CD4-positive, CD25-positive, alpha-beta regulatory T cell (primary cell): ENCODE results near the gene JAK3. TPM values are rescaled to one million over a fixed set of nuclear protein-coding genes. Genes with fewer than 3 reads are reported as not detected.

ENCODE experiments used
- ATAC-seq, 2 donors: fragments of 150-1000 bp; cut with Tn5 transposase; one replicate each; pipeline ENCODE4 v1.10.0; 2021; ENCODE audit warnings: low read depth in 2 of 2, moderate number of reproducible peaks in 2 of 2, moderate library complexity in 1 of 2
- DNase-seq, 3 donors: peaks; one replicate each; pipeline versions ENCODE4 v3.0.0 to v3.0.0-alpha.2; 2012 to 2022; ENCODE audit warnings: mixed read lengths in 1 of 3
- H3K27ac ChIP-seq: one replicate; pipeline ENCODE4 v1.7.0; 2013; ENCODE audit warnings: mild to moderate bottlenecking, low read length; ENCODE audit not compliant: insufficient read depth, poor library complexity, severe bottlenecking
- H3K27me3 ChIP-seq: one replicate; pipeline ENCODE4 v1.7.0; 2013; ENCODE audit warnings: low read length; ENCODE audit not compliant: control insufficient read depth, insufficient read depth
- H3K36me3 ChIP-seq: one replicate; pipeline ENCODE4 v1.7.0; 2013; ENCODE audit warnings: mild to moderate bottlenecking, low read length, moderate library complexity; ENCODE audit not compliant: control insufficient read depth, insufficient read depth
- H3K4me1 ChIP-seq: 2 replicates; pipeline ENCODE4 v1.7.0; 2013; ENCODE audit warnings: mild to moderate bottlenecking, low read length; ENCODE audit not compliant: insufficient read depth, control insufficient read depth, poor library complexity, severe bottlenecking
- H3K4me3 ChIP-seq: one replicate; pipeline ENCODE4 v1.7.0; 2013; ENCODE audit warnings: low read depth, mild to moderate bottlenecking, low read length, moderate library complexity
- H3K9me3 ChIP-seq, 2 experiments: 1 replicate in 1 of 2; 2 replicates in 1 of 2; pipeline ENCODE4 v1.7.0; 2013; ENCODE audit warnings: low read length in 2 of 2, mild to moderate bottlenecking in 1 of 2, moderate library complexity in 1 of 2; ENCODE audit not compliant: control insufficient read depth in 2 of 2
- H3K27ac Mint-ChIP-seq, 3 donors: one replicate each; pipeline ENCODE4 v1.8.0; 2020 to 2022; ENCODE audit warnings: mild to moderate bottlenecking in 3 of 3, mixed read lengths in 3 of 3, moderate library complexity in 2 of 3
- H3K27me3 Mint-ChIP-seq: one replicate; pipeline ENCODE4 v1.8.0; 2022; ENCODE audit warnings: mild to moderate bottlenecking, mixed read lengths
- H3K36me3 Mint-ChIP-seq: one replicate; pipeline ENCODE4 v1.8.0; 2020; ENCODE audit warnings: mixed read lengths
- H3K4me1 Mint-ChIP-seq, 4 donors: one replicate each; pipeline ENCODE4 v1.8.0; 2020 to 2022; ENCODE audit warnings: mixed read lengths in 4 of 4, mild to moderate bottlenecking in 1 of 4
- H3K4me3 Mint-ChIP-seq, 4 donors: one replicate each; pipeline ENCODE4 v1.8.0; 2020 to 2022; ENCODE audit warnings: mild to moderate bottlenecking in 4 of 4, mixed read lengths in 4 of 4, moderate library complexity in 3 of 4
- H3K9me3 Mint-ChIP-seq, 7 donors: one replicate each; pipeline ENCODE4 v1.8.0; 2020 to 2022; ENCODE audit warnings: mixed read lengths in 7 of 7, mild to moderate bottlenecking in 3 of 7, moderate library complexity in 2 of 7
- polyA plus RNA-seq, 4 donors: library from polyadenylated mRNA; unstranded; fragments of 300-500 nt; fragmentation: Illumina TruSeq; gene quantifications; one replicate each; pipeline ENCODE4 v1.2.3, GENCODE V29; 2021
- total RNA-seq: library from RNA; stranded (reverse); gene quantifications from one replicate; pipeline ENCODE4 v1.2.3, GENCODE V29; 2022

The JAK3 gene
- total and polyA plus RNA-seq, 5 donors from 2014 or later: 80.8 to 198 (median 91.9) TPM

DNA sequence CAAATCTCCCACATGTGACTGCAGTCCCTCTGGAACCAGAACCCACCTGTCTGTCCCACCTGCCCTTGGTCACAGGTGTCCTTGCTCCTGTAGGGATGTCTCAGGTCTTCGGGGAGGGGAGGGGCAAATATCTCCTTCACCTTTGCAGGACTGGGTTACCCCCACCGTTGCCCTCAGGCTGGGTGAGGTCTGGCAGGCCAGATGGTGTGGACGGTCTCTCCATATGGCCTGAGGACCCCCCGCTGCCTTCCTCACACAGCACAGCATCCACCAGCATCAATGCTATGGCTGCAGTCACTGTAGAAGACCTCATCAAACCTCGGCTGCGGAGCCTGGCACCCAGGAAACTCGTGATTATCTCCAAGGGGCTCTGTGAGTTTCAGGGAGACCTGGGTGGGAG lies 33.9 kb upstream of the JAK3 start:
- no peak for DNase-seq
- H3K27ac ChIP-seq: no peak overlapping the region
- Mint-ChIP-seq H3K9me3 (no peaks in the 10 kb centered on the region), H3K27ac (no peak overlapping the region), H3K4me3 (no peak overlapping the region), H3K27me3 (no peaks in the 10 kb centered on the region), H3K4me1 (no peaks in the 10 kb centered on the region), H3K36me3 (peaks cover 3% of the 10 kb centered on the region)
- H3K4me1 ChIP-seq: no peaks in the 10 kb centered on the region
- H3K36me3 ChIP-seq: no peaks in the 10 kb centered on the region
- H3K9me3 ChIP-seq: no peaks in the 10 kb centered on the region
- H3K4me3 ChIP-seq: no peak overlapping the region
- H3K27me3 ChIP-seq: no peaks in the 10 kb centered on the region
- ATAC-seq: no peak

DNA sequence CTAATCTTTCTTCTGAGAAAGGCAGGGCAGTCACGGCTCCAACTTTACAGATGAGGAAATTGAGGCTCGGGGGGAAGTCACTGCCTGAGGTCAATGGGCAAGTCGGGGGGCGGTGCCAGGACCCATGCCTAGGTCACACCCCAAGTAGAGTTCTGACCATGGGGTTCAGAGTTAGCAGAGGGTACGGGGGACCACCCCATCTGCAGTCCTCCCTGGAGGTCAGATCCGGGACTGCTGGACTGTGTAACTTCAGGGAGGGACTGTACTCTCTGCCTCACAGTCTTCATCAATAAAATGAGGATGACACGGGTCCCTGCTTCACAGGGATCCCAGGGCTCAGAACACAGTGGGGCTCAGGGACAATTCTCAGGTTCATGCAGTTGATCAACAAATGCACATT lies 31.7 kb upstream of the JAK3 start:
- DNase-seq (no peak), ATAC-seq (no peak)
- H3K27ac ChIP-seq: no peak overlapping the region
- H3K9me3 Mint-ChIP-seq: no peaks in the 10 kb centered on the region
- no peaks in the 10 kb centered on the region for H3K9me3 ChIP-seq
- no peaks in the 10 kb centered on the region for H3K36me3 Mint-ChIP-seq
- H3K4me3 Mint-ChIP-seq: no peak overlapping the region
- no peak overlapping the region for H3K4me3 ChIP-seq
- no peaks in the 10 kb centered on the region for H3K36me3 ChIP-seq
- H3K4me1 Mint-ChIP-seq: peaks cover 0 to 4% (median 1%) of the 10 kb centered on the region in 4 donors
- no peaks in the 10 kb centered on the region for H3K27me3 Mint-ChIP-seq
- H3K27ac Mint-ChIP-seq: no peak overlapping the region
- H3K27me3 ChIP-seq: no peaks in the 10 kb centered on the region
- peaks cover under 1% of the 10 kb centered on the region for H3K4me1 ChIP-seq

DNA sequence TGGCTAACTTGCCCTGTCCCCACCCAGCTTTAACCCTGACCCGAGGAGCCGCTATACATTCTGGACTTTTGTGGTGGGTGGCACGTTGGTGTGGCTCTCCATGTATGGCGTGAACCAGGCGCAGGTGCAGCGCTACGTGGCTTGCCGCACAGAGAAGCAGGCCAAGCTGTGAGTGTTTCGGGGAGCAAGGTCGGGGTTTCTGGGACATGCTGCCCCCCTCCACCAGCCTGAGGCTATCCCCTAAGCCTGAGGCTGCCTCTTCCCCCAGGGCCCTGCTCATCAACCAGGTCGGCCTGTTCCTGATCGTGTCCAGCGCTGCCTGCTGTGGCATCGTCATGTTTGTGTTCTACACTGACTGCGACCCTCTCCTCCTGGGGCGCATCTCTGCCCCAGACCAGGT lies 29.9 kb upstream of the JAK3 start:
- DNase-seq: no peak
- Histone ChIP-seq H3K9me3 (no peaks in the 10 kb centered on the region), H3K27ac (no peak overlapping the region), H3K36me3 (no peaks in the 10 kb centered on the region), H3K27me3 (no peaks in the 10 kb centered on the region), H3K4me3 (no peak overlapping the region), H3K4me1 (peaks cover 15% of the 10 kb centered on the region)
- Mint-ChIP-seq H3K27ac (peak overlapping the region in 2 of 3 donors; percentile 36 to 78), H3K27me3 (no peaks in the 10 kb centered on the region), H3K4me3 (no peak overlapping the region), H3K9me3 (no peaks in the 10 kb centered on the region), H3K4me1 (peaks cover 0 to 16% (median 6%) of the 10 kb centered on the region in 4 donors), H3K36me3 (no peaks in the 10 kb centered on the region)
- no peak for ATAC-seq

GRCh38 chr19:17874758-17875135 lies 27.0 kb upstream of the JAK3 start:
- H3K36me3 Mint-ChIP-seq: no peaks in the 10 kb centered on the region
- no peaks in the 10 kb centered on the region for H3K27me3 Mint-ChIP-seq
- H3K27ac Mint-ChIP-seq: peak overlapping the region in 1 of 3 donors; percentile 88
- Histone ChIP-seq H3K4me3 (no peak overlapping the region), H3K27ac (no peak overlapping the region), H3K27me3 (no peaks in the 10 kb centered on the region), H3K4me1 (peaks cover 34% of the 10 kb centered on the region), H3K36me3 (no peaks in the 10 kb centered on the region), H3K9me3 (no peaks in the 10 kb centered on the region)
- peak overlapping the region; percentile 50 to 86 (median 82) for H3K4me3 Mint-ChIP-seq
- no peaks in the 10 kb centered on the region for H3K9me3 Mint-ChIP-seq
- DNase-seq (no peak), ATAC-seq (no peak)
- H3K4me1 Mint-ChIP-seq: peaks cover 0 to 30% (median 10%) of the 10 kb centered on the region in 4 donors

DNA sequence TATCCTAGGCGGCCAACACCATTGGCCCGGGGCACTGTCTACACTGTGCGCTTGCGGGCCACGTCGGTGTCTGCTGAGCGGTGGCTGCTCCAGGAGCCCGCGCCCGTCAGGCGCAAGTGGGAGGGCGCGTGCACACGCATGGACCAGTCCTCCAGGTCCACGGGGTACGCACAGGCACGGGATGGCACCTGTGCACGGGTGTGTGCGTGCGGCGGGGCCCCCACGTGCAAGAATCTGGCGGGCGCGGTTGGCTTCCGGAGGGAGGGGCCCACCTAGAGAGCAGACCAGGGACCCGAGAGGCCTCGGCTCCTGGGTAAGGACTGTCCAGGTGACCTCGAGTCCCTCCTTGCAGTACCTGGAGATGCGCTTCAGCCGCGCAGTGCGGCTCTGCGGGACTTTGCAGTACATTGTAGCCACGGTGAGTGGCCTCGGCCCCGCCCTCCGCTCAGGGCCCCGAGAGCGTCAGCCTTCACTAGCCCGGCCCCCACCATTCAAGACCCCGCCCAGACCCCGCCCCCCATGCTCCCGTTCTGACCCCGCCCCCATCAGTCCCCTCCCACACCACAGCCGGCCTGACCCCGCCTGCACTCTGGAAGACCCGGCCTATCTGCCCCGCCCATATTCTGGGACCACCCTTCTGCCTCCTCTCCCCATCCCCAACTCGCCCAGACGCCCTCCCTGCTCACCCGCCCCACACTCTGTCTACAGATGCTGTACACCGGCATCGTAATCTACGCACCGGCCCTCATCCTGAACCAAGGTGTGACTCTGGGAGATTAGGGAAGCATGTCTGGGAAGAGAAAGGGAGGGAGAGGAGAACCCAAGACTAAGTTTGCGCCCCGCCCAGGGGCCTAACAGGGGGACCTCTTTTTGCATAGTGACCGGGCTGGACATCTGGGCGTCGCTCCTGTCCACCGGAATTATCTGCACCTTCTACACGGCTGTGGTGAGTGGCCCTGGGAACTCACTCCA lies 26.3 kb upstream of the JAK3 start:
- DNase-seq (peak; percentile 53 to 86 (median 69)), ATAC-seq (peak; percentile 71)
- Mint-ChIP-seq H3K36me3 (no peaks in the 10 kb centered on the region), H3K9me3 (no peaks in the 10 kb centered on the region), H3K27me3 (no peaks in the 10 kb centered on the region), H3K4me1 (peaks cover 0 to 30% (median 10%) of the 10 kb centered on the region in 4 donors), H3K4me3 (peak overlapping the region; percentile 50 to 86 (median 85)), H3K27ac (peak overlapping the region; percentile 32 to 89 (median 48))
- Histone ChIP-seq H3K27me3 (no peaks in the 10 kb centered on the region), H3K27ac (peak overlapping the region; percentile 19), H3K4me1 (peaks cover 34% of the 10 kb centered on the region), H3K9me3 (no peaks in the 10 kb centered on the region), H3K36me3 (no peaks in the 10 kb centered on the region), H3K4me3 (no peak overlapping the region)

DNA sequence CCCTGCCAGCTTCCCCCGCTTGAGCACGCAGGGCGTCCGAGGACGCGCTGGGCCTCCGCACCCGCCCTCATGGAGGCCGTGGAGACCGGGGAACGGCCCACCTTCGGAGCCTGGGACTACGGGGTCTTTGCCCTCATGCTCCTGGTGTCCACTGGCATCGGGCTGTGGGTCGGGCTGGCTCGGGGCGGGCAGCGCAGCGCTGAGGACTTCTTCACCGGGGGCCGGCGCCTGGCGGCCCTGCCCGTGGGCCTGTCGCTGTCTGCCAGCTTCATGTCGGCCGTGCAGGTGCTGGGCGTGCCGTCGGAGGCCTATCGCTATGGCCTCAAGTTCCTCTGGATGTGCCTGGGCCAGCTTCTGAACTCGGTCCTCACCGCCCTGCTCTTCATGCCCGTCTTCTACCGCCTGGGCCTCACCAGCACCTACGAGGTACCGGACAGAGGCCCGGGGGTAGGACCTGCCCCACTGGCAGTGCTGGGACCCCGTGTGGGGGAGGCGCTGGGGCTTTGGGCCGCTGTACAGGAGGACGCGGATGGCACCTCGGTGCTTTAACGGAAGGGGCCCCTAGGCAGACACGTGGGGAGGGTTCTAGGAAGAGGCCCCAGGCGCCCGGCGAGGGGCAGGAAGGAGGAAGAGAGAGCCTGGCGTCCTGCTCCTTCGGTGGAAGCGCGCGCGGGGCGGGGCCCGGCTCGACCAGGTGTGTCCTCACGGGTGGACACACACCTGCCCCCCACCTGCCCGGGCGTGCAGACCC lies 24.6 kb upstream of the JAK3 start:
- Histone ChIP-seq H3K9me3 (no peaks in the 10 kb centered on the region), H3K36me3 (no peaks in the 10 kb centered on the region), H3K4me3 (no peak overlapping the region), H3K4me1 (peaks cover 34% of the 10 kb centered on the region), H3K27ac (peak overlapping the region; percentile 63), H3K27me3 (no peaks in the 10 kb centered on the region)
- H3K4me1 Mint-ChIP-seq: peaks cover 0 to 34% (median 10%) of the 10 kb centered on the region in 4 donors
- no peaks in the 10 kb centered on the region for H3K27me3 Mint-ChIP-seq
- peaks cover 0 to 2% (median 0%) of the 10 kb centered on the region in 7 donors for H3K9me3 Mint-ChIP-seq
- H3K27ac Mint-ChIP-seq: peak overlapping the region in 2 of 3 donors; percentile 32 to 66
- DNase-seq: peak in 2 of 3 donors; percentile 39 to 91
- no peaks in the 10 kb centered on the region for H3K36me3 Mint-ChIP-seq
- peak overlapping the region; percentile 75 to 92 (median 85) for H3K4me3 Mint-ChIP-seq
- peak; percentile 45 to 50 for ATAC-seq

DNA sequence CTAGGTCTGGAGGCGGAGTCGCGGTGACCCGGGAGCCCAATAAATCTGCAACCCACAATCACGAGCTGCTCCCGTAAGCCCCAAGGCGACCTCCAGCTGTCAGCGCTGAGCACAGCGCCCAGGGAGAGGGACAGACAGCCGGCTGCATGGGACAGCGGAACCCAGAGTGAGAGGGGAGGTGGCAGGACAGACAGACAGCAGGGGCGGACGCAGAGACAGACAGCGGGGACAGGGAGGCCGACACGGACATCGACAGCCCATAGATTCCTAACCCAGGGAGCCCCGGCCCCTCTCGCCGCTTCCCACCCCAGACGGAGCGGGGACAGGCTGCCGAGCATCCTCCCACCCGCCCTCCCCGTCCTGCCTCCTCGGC lies 24.1 kb upstream of the JAK3 start, which contains the start of gene SLC5A5:
Gene SLC5A5, plus strand, starts transcription at position 68 of the 373 bp plus-strand sequence. CDS start 375 bp downstream, outside the sequence.
- H3K27me3 Mint-ChIP-seq: no peaks in the 10 kb centered on the region
- H3K4me3 Mint-ChIP-seq: peak within 1 kb of the TSS; percentile 75 to 92 (median 88)
- peaks cover 0 to 34% (median 10%) of the 10 kb centered on the region in 4 donors for H3K4me1 Mint-ChIP-seq
- H3K27ac Mint-ChIP-seq: peak within 1 kb of the TSS; percentile 32 to 85 (median 66)
- no peak for ATAC-seq
- Histone ChIP-seq H3K9me3 (no peaks in the 10 kb centered on the region), H3K4me3 (peak within 1 kb of the TSS; percentile 35), H3K27me3 (no peaks in the 10 kb centered on the region), H3K4me1 (peaks cover 34% of the 10 kb centered on the region), H3K27ac (peak within 1 kb of the TSS; percentile 63), H3K36me3 (no peaks in the 10 kb centered on the region)
- DNase-seq: peak in 1 of 3 donors; percentile 45
- no peaks in the 10 kb centered on the region for H3K36me3 Mint-ChIP-seq
- peaks cover 0 to 2% (median 0%) of the 10 kb centered on the region in 7 donors for H3K9me3 Mint-ChIP-seq
